Prostate gland (tissue), 2 donors: ENCODE results near the gene MMP21.

ENCODE experiments used
- POLR2AphosphoS5 ChIP-seq: sonication (generic); formaldehyde crosslinking; IDR thresholded peaks from one replicate; pipeline ENCODE4 v1.6.1; 2017; ENCODE audit warnings: antibody characterized with exemption
- TF ChIP-seq, protein P1 (sequence below), 4 experiments: fragments of 200-600 bp in 2 of 4; fragments of 450-650 bp in 2 of 4; sonication (generic) in 2 of 4; IDR thresholded peaks; 1 replicate in 3 of 4; 2 replicates in 1 of 4; pipeline ENCODE4 v1.5.1; 2016 to 2019; ENCODE audit warnings: antibody characterized with exemption in 4 of 4, mild to moderate bottlenecking in 2 of 4, moderate library complexity in 2 of 4

DNA sequence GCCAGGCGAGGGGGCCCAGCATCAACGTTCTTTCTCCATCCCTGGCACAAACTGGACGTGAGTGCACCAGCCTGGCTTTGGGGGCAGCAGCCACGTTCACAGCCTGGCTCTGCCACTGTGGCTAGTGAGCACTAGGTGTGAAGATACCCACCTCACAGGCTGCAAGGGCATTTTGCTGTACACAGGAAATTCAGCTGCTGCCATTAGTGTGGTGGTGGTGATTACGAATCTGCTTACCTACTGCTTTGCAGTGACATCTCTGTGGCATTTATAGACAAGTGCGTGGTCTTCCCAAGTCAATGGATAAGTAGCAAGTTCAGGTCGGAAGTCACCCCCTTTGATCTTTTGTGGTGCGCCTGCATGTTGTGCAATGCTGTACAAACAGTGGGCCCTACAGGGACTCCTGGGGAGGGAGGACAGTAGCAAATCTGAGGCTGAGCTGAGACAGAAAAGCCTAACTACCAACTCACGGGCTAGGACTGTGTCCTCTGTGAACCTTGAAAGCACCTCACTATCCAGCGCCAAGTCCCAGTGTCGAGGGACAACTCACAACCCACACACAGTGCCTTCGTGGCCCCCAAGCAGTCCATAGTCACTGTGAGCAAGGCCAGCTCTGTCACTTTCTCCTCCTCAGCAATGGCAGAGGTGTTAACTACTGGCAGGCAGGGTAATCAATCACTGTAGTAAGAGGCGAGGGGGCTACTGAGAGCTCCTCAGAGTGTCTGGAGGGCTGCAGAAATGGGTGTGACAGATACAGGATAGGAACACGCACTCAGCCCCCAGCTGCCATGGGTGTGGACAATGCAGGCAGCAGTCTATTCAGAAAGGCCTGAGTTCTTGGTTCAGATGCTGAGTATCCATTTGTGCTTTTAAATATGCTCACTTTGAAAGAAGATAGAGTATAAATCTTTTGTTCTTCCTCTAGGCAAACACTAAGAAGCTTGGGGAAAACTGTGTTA, 17.0 kb upstream of the MMP21 start:
- TF ChIP-seq, protein P1, sequence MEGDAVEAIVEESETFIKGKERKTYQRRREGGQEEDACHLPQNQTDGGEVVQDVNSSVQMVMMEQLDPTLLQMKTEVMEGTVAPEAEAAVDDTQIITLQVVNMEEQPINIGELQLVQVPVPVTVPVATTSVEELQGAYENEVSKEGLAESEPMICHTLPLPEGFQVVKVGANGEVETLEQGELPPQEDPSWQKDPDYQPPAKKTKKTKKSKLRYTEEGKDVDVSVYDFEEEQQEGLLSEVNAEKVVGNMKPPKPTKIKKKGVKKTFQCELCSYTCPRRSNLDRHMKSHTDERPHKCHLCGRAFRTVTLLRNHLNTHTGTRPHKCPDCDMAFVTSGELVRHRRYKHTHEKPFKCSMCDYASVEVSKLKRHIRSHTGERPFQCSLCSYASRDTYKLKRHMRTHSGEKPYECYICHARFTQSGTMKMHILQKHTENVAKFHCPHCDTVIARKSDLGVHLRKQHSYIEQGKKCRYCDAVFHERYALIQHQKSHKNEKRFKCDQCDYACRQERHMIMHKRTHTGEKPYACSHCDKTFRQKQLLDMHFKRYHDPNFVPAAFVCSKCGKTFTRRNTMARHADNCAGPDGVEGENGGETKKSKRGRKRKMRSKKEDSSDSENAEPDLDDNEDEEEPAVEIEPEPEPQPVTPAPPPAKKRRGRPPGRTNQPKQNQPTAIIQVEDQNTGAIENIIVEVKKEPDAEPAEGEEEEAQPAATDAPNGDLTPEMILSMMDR (IDR thresholded peaks at IDR 0.05) = no peak
- TF ChIP-seq POLR2AphosphoS5 = no peak
